ENCODE results near the gene FAM124B. TPM values are rescaled to one million over a fixed set of nuclear protein-coding genes. Genes with fewer than 3 reads are reported as not detected.

FAM124B gene
- total RNA-seq, 2 donors from 2014 or later: 0.37 to 0.42 TPM

DNA sequence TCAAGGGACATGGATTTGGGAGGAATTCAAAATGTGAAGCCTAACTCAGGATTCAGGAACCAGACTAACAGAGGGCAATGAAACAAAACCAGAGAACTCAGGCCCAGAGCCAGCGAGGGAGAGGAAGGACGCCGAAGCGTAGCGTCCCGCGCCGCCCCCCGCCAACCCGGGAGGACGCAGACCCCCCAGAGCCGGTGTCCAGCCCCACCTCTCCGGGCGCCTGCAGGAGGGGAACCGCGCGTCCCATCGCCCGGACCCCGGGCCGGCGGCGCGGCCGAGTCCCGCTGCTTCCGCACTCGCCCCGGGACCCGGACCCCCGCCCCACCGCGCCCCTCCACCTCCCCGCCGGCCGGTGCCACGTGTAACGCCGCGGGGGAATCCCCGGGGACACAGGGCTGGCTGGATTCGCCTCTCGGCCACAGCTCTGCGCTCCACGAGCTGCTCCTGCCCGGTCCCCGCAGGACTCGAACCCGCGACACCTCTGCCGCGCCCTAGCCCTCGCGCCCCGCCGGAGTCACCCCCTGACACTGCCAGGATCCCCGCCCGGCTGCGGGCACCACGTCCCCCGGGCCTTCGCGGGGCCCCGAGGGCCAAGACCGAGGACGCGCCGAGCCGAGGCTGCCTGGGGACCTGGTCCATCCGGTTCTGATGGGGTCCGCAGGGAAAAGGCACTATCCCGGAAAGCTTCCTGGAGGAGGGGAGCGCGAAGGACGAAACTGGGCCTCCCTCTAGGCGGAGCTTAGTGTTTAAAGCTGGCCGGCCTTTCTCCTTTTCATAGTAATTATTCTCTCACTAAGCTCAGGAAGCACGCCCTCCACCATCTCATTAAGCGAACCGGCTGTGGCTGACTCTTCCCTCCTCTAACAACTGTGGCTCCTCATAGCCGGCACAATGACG, 40.4 kb upstream of the FAM124B start:
- H3K27ac ChIP-seq: no peak overlapping the region
- DNase-seq: peak; percentile 41
- no peaks in the 10 kb centered on the region for H3K9me3 ChIP-seq
- H3K4me3 ChIP-seq: peak overlapping the region; percentile 66
- no peaks in the 10 kb centered on the region for H3K27me3 ChIP-seq
- intact Hi-C loops (cut with DNase I): no loop called here
- TF ChIP-seq, protein P1, sequence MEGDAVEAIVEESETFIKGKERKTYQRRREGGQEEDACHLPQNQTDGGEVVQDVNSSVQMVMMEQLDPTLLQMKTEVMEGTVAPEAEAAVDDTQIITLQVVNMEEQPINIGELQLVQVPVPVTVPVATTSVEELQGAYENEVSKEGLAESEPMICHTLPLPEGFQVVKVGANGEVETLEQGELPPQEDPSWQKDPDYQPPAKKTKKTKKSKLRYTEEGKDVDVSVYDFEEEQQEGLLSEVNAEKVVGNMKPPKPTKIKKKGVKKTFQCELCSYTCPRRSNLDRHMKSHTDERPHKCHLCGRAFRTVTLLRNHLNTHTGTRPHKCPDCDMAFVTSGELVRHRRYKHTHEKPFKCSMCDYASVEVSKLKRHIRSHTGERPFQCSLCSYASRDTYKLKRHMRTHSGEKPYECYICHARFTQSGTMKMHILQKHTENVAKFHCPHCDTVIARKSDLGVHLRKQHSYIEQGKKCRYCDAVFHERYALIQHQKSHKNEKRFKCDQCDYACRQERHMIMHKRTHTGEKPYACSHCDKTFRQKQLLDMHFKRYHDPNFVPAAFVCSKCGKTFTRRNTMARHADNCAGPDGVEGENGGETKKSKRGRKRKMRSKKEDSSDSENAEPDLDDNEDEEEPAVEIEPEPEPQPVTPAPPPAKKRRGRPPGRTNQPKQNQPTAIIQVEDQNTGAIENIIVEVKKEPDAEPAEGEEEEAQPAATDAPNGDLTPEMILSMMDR (IDR thresholded peaks at IDR 0.05): no peak
- no peaks in the 10 kb centered on the region for H3K4me1 ChIP-seq
- peak overlapping the region; percentile 40 to 63 for H3K9ac ChIP-seq (ENCODE audit: low read depth in 2 of 2, low read length in 2 of 2)
- H3K36me3 ChIP-seq: no peaks in the 10 kb centered on the region

DNA sequence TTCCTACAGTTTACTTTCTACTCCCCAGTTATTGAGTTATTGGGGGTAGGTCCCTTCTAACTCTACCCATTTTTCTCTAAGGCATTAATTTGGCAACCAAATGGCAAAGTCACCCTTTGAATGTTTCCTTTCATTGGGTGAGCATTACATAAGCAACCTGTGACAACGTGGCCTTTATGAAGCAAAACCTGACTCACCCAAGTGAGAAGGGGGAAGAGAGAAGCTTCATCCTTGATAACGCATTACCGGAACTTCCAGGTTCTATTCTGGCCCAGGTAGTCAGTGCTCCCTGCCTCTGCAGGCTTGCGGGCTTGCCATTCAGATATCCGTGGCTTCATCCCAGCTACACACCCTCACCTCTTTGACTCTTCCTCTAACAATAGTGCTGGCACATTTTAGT, 39.1 kb upstream of the FAM124B start:
- Histone ChIP-seq H3K27ac (no peak overlapping the region), H3K36me3 (no peaks in the 10 kb centered on the region), H3K9ac (ENCODE audit: low read depth in 2 of 2, low read length in 2 of 2) (no peak overlapping the region), H3K4me3 (no peak overlapping the region), H3K27me3 (no peaks in the 10 kb centered on the region), H3K4me1 (no peaks in the 10 kb centered on the region), H3K9me3 (no peaks in the 10 kb centered on the region)
- intact Hi-C loops (cut with DNase I): no loop called here
- TF ChIP-seq, protein P1 (IDR thresholded peaks at IDR 0.05): no peak
- no peak for DNase-seq

DNA sequence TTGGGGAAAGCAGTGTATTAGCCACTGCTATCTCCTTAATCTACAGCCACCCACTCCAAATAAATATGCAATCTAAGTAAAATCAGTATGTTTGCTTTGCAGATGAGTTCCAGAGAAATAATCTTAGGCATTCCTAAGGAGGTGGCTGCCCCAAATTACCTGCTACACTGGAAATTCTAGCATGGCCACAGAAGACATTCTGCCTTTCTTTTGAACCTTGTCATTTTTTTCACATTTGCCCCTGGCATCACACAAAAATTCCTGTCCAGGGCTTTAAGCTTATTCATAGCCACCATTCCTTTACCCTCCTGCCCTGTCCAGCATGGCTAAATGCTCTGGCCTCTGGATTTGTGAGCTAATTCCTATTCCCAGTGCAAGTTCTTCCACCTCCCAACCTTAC, 36.8 kb upstream of the FAM124B start:
- Histone ChIP-seq H3K36me3 (no peaks in the 10 kb centered on the region), H3K9ac (ENCODE audit: low read depth in 2 of 2, low read length in 2 of 2) (no peak overlapping the region), H3K27ac (no peak overlapping the region), H3K9me3 (no peaks in the 10 kb centered on the region), H3K4me1 (no peaks in the 10 kb centered on the region), H3K27me3 (no peaks in the 10 kb centered on the region), H3K4me3 (no peak overlapping the region)
- intact Hi-C loops (cut with DNase I): no loop called here
- TF ChIP-seq, protein P1 (IDR thresholded peaks at IDR 0.05): no peak
- no peak for DNase-seq

DNA sequence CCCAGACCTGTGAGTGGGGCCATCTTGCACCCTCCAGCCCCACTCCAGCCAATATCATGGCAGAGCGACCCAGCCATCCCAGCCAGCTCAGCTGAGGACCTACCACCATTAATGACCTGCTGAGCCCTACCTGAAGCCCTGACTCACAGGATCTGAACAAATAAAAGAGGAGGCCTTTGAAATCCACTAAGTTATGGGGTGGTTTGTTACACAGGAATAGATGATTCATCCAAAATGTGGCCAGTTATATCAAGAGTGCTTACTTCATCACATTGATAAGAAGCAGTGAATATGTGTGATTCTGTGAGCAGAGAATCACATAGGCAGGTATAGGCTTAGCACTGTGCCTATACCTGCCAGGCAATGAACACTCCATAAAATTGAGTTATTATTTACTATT, 34.7 kb upstream of the FAM124B start:
- Histone ChIP-seq H3K9me3 (no peaks in the 10 kb centered on the region), H3K4me3 (no peak overlapping the region), H3K36me3 (no peaks in the 10 kb centered on the region), H3K27ac (no peak overlapping the region), H3K27me3 (no peaks in the 10 kb centered on the region), H3K4me1 (no peaks in the 10 kb centered on the region), H3K9ac (ENCODE audit: low read depth in 2 of 2, low read length in 2 of 2) (no peak overlapping the region)
- TF ChIP-seq, protein P1 (IDR thresholded peaks at IDR 0.05): no peak
- intact Hi-C loops (cut with DNase I): no loop called here
- DNase-seq: no peak

DNA sequence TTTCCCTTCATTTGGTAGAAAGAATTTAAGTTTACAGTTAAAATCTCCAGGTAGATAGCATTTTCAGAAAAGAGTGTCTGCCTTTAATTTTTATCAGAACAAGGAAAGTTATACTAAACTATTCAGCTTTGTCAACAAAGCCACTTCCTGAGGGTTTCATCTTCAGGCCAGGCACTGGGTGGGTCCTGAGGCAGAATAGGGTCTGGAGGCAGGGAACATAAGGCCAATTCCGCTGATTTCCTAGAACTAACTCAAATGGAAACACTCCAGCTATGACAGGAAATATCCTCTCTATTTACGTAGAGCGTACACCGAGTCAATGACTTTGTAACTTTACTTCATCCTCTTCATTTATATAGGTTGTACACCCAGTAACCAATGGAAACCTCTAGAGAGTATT, 32.7 kb upstream of the FAM124B start:
- H3K9ac ChIP-seq (ENCODE audit: low read depth in 2 of 2, low read length in 2 of 2): no peak overlapping the region
- intact Hi-C loops (cut with DNase I): no loop called here
- no peak overlapping the region for H3K27ac ChIP-seq
- no peaks in the 10 kb centered on the region for H3K36me3 ChIP-seq
- H3K9me3 ChIP-seq: no peaks in the 10 kb centered on the region
- H3K27me3 ChIP-seq: no peaks in the 10 kb centered on the region
- TF ChIP-seq, protein P1 (IDR thresholded peaks at IDR 0.05): no peak
- DNase-seq: no peak
- H3K4me3 ChIP-seq: no peak overlapping the region
- no peaks in the 10 kb centered on the region for H3K4me1 ChIP-seq

Measured in colonic mucosa (tissue), 4 donors.